Embryonic facial prominence (tissue), 1 donor: ENCODE data around the gene NTM.
A peak's percentile ranks its signal among the peaks of the same experiment; 100 is the strongest.

Experiments
- DNase-seq: peaks from one replicate; pipeline ENCODE4 v3.0.0-alpha.2; 2016; ENCODE audit errors: extremely low spot score

Gene NTM

GRCh38 chr11:132111316-132111715 lies 740.9 kb downstream of the NTM start:
- no peak for DNase-seq

DNA sequence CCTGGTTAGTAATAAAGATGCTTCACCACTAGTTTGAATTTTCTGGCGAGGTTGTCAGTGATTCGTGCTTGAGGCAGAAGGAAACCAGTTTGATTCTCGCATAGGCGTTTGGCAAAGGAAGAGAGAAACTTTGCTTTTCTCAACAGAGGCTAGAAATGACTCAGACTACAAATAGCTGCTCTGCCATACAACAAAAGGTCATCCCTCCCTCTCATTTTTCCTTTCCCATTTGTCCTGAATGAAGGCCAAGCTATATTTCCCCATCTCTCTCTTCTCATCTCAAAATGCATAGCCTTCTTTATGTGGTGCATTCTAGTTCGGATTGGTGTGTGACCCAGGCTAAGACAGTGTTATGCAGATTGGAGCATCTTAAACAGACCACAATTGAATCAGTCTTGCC lies 741.4 kb downstream of the NTM start:
- no peak for DNase-seq

- DNase-seq = no peak
Measured at GRCh38 chr11:132112846-132113245, 742.4 kb downstream of the NTM start.

DNA sequence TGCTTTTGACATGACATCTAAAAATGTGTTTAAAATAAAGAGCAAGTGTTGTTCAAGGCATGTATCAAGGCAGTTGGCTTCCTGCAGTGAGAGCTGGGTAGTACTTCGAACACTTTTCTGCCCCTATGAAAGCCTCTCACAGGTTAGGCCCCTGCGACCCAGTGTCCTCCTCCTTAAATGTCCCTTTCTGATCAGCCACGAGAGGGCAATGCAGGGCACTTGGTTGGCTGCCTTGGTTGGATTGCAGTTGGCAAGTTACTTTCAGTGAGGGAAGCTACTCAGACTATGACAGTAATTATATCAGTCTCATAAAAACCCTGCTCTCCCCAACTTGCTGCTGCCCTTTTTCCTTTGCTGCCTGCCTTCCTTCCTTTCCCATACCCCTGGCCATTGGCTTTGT lies 743.8 kb downstream of the NTM start:
- no peak for DNase-seq

GRCh38 chr11:132114743-132115142 lies 744.3 kb downstream of the NTM start:
- no peak for DNase-seq

DNA sequence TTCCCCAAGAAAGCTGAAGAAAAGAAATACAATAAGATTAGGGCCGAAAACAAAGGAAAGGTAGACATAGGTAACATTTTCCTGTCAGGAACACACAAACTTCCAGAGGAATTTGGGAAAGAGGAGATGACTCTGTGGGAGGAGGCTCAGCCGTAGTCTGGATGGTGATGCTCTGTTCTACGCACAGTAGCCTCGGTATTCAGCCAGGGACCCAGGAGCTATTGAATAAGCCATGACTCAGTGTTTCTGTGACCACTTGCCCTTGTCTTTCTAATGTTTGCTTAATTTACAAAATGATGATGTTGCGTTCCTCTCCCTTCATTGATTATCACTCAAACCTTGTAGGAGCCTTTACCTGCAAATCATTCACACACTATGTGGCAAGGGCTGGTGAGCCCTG lies 745.0 kb downstream of the NTM start:
- DNase-seq = no peak

GRCh38 chr11:132116516-132116915 lies 746.1 kb downstream of the NTM start:
- DNase-seq = no peak

DNA sequence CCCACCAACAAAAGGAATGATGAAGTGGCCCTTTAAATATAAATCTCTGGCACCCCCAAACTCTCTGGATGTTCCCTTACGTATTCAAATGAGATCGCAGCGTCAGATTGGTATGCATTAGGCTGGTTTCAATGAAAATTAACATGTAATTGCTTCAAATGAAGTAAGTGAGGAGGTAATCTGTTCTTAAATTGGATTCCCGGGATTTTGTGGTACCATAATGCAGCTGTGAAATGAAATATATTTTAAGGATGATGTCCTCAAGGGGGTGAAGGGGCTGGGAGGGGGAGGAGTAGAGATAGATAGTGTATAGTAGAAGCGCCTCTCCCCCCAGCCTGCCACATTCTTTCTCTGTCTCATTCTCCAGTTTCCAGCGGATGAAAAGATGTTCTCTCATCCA lies 748.2 kb downstream of the NTM start:
- no peak for DNase-seq

- DNase-seq = no peak
Measured at GRCh38 chr11:132119573-132119972, 749.2 kb downstream of the NTM start.

GRCh38 chr11:132122735-132123134 lies 752.3 kb downstream of the NTM start:
- no peak for DNase-seq

GRCh38 chr11:132123449-132123848 lies 753.0 kb downstream of the NTM start:
- DNase-seq = no peak

GRCh38 chr11:132123854-132124835 lies 753.7 kb downstream of the NTM start:
- no peak for DNase-seq

DNA sequence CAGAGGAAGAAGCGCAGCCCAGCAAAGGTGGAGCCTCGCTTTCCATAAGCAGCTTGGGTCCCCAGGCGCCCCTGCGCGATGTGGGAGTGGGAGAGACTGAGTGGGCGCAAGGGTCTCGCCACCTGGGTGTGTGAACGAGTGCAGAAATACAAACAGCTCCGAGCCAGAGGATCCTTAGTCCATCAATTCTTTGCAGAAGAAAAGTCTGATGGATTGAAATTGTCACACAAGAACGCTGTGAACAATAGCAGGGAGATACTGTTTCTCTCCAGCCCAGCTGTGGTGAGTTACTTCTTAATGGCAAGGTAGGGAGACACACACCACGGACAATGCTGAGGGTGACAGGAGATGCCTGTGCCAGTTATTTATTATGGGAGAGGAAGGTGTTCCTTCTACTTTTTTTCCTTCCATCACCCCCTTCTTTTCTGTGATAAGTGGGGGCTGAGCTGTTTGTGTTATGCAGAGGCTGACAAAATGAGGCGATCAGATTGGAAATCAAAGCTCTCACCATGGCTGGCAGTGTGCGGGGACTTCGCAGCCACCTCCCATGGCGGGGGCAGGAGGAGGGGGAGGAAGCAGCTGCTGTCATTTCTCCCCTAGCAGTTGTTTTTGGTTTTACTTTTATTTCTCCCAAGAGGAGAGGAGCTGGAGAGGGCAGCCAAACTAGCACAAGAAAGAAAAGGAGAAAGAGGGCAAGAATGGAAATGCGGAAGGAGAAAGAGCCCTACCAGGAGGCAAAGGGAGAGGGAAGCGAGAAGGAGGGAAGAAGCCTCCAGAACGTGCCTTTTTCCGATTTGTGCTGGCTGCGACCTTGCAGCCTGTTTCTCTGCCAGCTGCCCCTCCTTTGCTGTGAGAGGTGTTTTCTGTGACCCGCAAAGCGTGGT lies 755.8 kb downstream of the NTM start:
- DNase-seq = peak; percentile 29

DNA sequence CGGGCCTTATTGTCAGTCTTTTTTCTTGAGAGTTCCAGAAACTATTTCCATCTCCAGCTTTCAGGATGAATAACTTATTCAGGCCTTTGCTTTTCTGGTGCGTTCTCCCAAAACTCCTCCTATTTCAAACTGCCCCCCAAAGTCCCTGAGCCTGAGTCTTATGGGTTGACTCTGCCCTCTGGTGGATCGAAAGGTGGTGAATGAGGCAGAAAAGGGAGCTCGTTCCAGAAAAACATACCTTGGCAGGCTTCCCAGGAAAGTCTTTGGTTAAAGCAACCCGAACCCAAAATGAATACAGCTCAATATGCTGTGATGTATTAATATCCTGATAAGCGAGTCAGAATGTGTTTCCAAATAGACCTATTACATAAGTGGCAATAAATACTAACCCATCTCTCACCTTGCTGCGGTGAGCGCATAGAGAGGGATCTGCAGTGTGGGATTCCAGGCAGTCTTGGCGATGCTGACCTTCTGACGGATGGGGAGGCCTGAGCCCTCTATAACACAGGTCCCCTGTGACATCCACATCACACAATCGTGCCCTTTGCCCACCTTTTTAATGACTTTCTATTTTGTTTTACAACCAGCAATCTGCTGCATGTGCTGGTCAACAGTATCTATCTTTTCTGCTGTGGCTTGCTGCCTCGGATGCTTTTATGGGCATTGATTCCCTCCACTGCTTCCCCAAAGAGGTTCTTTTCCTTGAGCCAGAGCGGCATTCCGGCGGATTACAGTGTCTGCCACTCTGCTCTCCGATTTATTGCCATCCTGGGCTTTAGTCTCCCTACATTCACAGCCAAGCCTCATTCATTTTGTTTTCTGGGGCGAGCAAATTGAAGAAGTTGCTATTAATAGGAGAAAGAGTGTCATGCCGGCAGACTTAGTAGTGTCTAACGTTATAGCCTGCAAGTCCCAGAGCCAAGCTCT lies 756.8 kb downstream of the NTM start:
- peak; percentile 89 for DNase-seq

- DNase-seq = no peak
Measured at GRCh38 chr11:132127900-132128288, 757.5 kb downstream of the NTM start.

DNA sequence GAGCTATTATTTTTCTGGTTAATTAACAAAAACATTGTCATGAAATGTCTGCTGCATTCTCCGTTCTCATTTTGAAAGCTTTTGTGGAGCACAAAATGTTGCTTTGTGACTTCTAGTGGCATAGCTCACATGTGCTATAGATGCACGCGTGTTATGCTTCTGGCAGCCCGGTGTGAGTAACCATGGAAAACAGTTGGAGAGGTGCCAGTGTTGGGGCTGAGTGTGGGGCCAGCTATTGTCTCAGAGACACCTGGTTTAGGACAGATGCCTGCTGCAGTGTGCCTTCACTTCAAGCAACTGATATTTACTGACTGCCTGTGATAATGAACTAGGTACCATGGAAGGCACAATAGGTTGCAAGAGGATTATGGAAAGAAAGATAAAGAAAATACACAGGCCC lies 760.6 kb downstream of the NTM start:
- no peak for DNase-seq

DNA sequence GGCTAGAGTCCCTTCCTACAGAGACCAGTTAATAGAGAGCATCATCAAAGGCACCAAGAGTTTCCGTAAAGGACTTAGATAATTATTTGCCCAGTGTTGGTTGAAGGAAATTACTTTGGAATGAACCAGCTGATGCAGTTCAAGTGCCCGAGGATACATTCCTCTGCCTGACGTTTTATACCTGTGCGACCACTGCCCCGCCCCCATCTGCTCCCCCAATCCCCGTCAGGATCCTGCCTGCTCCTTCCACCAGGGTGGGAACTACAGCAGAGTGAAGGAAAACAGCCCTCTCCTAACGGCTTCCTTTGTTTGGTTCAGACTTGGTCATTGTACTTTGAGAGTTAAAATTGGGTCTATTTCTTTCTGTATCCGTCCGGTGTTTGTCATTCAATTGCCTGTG lies 761.5 kb downstream of the NTM start:
- no peak for DNase-seq

- DNase-seq = no peak
Measured at GRCh38 chr11:132134322-132134721, 763.9 kb downstream of the NTM start.

GRCh38 chr11:132137289-132137980 lies 767.0 kb downstream of the NTM start:
- no peak for DNase-seq

- no peak for DNase-seq
Measured at GRCh38 chr11:132137981-132138313, 767.5 kb downstream of the NTM start.

- no peak for DNase-seq
Measured at GRCh38 chr11:132139181-132139580, 768.8 kb downstream of the NTM start.
